ENCODE data around the gene GARIN5A.

DNA sequence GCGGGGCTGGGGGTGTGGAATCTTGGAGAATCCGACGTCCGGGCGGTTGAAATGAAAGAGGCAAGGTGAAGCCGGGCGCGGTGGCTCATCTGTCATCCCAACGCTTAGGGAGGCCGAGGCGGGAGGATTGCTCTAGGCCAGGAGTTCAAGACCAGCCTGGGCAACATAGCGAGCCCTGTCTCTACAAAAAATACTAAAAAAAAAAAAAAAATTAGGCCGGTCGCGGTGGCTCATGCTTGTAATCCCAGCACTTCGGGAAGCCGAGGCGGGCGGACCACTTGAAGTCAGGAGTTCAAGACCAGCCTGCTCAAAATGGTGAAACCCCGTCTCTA, 225 bp upstream of the GARIN5A start:
- TF ChIP-seq, protein P1, sequence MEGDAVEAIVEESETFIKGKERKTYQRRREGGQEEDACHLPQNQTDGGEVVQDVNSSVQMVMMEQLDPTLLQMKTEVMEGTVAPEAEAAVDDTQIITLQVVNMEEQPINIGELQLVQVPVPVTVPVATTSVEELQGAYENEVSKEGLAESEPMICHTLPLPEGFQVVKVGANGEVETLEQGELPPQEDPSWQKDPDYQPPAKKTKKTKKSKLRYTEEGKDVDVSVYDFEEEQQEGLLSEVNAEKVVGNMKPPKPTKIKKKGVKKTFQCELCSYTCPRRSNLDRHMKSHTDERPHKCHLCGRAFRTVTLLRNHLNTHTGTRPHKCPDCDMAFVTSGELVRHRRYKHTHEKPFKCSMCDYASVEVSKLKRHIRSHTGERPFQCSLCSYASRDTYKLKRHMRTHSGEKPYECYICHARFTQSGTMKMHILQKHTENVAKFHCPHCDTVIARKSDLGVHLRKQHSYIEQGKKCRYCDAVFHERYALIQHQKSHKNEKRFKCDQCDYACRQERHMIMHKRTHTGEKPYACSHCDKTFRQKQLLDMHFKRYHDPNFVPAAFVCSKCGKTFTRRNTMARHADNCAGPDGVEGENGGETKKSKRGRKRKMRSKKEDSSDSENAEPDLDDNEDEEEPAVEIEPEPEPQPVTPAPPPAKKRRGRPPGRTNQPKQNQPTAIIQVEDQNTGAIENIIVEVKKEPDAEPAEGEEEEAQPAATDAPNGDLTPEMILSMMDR (IDR thresholded peaks at IDR 0.05; ENCODE audit: insufficient read depth, low read length), result no peak
- TF ChIP-seq, protein P2, sequence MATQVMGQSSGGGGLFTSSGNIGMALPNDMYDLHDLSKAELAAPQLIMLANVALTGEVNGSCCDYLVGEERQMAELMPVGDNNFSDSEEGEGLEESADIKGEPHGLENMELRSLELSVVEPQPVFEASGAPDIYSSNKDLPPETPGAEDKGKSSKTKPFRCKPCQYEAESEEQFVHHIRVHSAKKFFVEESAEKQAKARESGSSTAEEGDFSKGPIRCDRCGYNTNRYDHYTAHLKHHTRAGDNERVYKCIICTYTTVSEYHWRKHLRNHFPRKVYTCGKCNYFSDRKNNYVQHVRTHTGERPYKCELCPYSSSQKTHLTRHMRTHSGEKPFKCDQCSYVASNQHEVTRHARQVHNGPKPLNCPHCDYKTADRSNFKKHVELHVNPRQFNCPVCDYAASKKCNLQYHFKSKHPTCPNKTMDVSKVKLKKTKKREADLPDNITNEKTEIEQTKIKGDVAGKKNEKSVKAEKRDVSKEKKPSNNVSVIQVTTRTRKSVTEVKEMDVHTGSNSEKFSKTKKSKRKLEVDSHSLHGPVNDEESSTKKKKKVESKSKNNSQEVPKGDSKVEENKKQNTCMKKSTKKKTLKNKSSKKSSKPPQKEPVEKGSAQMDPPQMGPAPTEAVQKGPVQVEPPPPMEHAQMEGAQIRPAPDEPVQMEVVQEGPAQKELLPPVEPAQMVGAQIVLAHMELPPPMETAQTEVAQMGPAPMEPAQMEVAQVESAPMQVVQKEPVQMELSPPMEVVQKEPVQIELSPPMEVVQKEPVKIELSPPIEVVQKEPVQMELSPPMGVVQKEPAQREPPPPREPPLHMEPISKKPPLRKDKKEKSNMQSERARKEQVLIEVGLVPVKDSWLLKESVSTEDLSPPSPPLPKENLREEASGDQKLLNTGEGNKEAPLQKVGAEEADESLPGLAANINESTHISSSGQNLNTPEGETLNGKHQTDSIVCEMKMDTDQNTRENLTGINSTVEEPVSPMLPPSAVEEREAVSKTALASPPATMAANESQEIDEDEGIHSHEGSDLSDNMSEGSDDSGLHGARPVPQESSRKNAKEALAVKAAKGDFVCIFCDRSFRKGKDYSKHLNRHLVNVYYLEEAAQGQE (IDR thresholded peaks at IDR 0.05; ENCODE audit: insufficient replicate concordance, low read depth), result no peak
- TF ChIP-seq POLR2AphosphoS5 (IDR thresholded peaks at IDR 0.05; ENCODE audit: low read depth) (no peak), SPI1 (IDR thresholded peaks at IDR 0.05; ENCODE audit: borderline replicate concordance, low read depth) (no peak)

Data from HL-60 (cell line).